ENCODE results near the gene STMN3.

- no peak for TF ChIP-seq CTCF (IDR thresholded peaks at IDR 0.05)
- TF ChIP-seq POLR2A (IDR thresholded peaks at IDR 0.05), result no peak
Measured at GRCh38 chr20:63702036-63702665, 48.9 kb upstream of the STMN3 start.

Measured in uterus (tissue), 2 donors.